ENCODE measurements around the gene SCTR. TPM values are rescaled to one million over a fixed set of nuclear protein-coding genes. Genes with fewer than 3 reads are reported as not detected.
A peak's percentile ranks its signal among the peaks of the same experiment; 100 is the strongest.

The SCTR gene
- polyA plus RNA-seq, 3 donors from 2014 or later: not detected

DNA sequence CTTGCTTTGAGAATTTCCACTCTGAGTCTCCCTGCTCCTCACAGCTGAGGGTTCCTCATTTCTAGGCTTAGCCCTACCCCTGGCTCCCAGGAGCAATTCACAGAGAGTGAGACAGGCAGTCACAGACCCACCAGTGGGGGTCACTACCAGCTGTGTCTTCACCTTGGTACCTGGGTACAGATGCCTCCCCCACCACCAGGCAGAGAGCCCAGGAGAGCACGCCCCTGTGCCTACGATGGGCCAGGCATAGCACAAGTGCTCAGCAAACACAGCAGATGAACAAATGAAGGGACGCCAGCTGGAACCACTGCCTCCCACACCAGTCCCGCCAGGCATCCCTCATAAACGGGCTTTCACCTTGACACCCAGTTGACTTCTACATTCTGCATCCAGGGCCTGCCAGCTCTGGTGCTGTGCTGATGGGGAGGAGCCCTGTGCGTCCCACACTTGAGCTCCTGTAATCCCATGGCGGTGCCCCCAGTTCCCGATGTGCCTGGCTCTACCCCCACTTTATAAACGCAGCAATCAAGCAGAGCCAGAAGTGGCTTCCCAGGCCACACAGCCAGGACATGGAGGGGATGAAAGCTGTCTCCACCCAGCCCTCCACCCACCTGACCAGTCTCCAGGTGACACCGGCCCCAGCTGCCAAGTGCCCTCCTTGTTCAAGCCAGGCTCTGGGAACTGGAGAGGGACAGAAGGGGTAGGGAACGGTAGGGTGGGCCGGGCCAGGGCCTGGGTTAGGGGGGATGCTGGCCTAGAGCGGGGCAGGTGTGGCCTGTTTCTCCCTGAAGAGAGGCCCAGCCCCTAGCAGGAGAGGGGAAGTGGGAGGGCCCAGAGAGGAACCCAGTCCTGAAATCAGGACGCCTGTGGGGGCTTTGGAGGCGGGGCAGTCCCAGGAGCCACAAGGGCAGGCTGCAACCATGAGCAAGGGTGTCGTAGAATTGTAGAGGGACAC lies 42.5 kb downstream of the SCTR start:
- Mint-ChIP-seq H3K9me3 (no peaks in the 10 kb centered on the region), H3K27ac (no peak overlapping the region), H3K27me3 (ENCODE audit: low read depth in 3 of 3) (peaks cover 0 to 7% (median 6%) of the 10 kb centered on the region in 3 donors), H3K36me3 (no peaks in the 10 kb centered on the region), H3K4me3 (no peak overlapping the region), H3K4me1 (no peaks in the 10 kb centered on the region)
- no peak for DNase-seq

DNA sequence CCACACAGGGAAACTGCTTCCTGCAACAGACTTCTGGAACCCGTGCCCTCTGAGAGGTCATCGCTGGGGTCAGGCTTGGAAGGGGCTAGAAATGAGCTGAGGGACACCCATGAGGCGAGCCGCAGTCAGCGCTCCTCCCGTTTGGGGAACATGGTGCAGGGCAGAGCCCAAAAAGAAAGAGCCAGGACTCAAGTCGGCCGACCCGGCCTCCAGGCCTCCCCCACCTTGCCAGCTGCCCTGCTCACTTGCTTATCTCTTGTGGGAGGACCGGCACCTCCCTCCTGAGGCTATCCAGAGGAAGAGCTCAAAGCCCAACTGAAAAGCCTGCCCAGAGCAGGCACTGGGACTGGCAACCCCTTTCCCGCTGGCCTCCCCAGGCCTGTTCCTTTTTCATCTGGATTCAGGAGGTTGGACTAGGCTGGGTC lies 43.6 kb downstream of the SCTR start:
- Mint-ChIP-seq H3K27ac (no peak overlapping the region), H3K9me3 (no peaks in the 10 kb centered on the region), H3K4me1 (peaks cover 0 to 2% of the 10 kb centered on the region in 2 donors), H3K27me3 (ENCODE audit: low read depth in 3 of 3) (peaks cover 0 to 6% (median 5%) of the 10 kb centered on the region in 3 donors), H3K36me3 (no peaks in the 10 kb centered on the region), H3K4me3 (no peak overlapping the region)
- no peak for DNase-seq

DNA sequence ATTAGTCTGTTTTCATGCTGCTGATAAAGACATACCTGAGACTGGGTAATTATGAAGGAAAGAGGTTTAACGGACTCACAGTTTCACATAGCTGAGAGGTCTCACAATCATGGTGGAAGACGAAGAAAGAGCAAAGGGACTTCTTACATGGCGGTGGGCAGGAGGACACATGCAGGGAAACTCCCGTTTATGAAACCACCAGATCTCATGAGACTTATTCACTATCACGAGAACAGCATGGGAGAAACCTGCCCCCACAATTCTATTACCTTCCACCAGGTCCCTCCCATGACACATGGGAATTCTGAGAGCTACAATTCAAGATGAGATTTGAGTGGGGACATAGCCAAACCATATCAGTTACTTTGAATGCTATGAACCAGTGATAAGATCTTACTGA lies 44.1 kb downstream of the SCTR start:
- no peak overlapping the region for H3K27ac Mint-ChIP-seq
- no peak for DNase-seq

DNA sequence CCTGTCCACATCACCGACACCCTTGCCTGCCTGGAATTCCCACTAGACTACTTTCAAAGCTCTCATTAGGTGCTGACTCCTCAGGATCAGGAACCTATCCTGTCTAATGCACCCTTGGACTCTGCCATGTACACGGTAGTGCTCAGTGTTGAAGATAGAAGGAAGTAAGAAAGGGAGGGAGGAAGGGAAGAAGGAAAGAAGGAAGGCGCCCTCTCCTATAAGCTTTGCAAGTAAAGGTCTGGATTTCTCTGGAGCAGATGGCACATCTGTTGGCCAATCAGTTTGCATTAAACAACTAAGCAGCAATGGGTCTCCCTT lies 45.3 kb downstream of the SCTR start:
- DNase-seq: no peak
- H3K4me3 Mint-ChIP-seq: no peak overlapping the region
- H3K27me3 Mint-ChIP-seq (ENCODE audit: low read depth in 3 of 3): peaks cover 0 to 4% (median under 1%) of the 10 kb centered on the region in 3 donors
- H3K27ac Mint-ChIP-seq: peak overlapping the region in 1 of 6 donors; percentile 9
- peaks cover 0 to 2% of the 10 kb centered on the region in 2 donors for H3K4me1 Mint-ChIP-seq
- no peaks in the 10 kb centered on the region for H3K9me3 Mint-ChIP-seq
- no peaks in the 10 kb centered on the region for H3K36me3 Mint-ChIP-seq

More for the DNA sequence above, 44.1 kb downstream of the SCTR start:
- no peaks in the 10 kb centered on the region for H3K9me3 Mint-ChIP-seq
- H3K27me3 Mint-ChIP-seq (ENCODE audit: low read depth in 3 of 3): peaks cover 0 to 4% (median 3%) of the 10 kb centered on the region in 3 donors
- no peaks in the 10 kb centered on the region for H3K36me3 Mint-ChIP-seq
- peaks cover 0 to 2% of the 10 kb centered on the region in 2 donors for H3K4me1 Mint-ChIP-seq
- no peak overlapping the region for H3K4me3 Mint-ChIP-seq

DNA sequence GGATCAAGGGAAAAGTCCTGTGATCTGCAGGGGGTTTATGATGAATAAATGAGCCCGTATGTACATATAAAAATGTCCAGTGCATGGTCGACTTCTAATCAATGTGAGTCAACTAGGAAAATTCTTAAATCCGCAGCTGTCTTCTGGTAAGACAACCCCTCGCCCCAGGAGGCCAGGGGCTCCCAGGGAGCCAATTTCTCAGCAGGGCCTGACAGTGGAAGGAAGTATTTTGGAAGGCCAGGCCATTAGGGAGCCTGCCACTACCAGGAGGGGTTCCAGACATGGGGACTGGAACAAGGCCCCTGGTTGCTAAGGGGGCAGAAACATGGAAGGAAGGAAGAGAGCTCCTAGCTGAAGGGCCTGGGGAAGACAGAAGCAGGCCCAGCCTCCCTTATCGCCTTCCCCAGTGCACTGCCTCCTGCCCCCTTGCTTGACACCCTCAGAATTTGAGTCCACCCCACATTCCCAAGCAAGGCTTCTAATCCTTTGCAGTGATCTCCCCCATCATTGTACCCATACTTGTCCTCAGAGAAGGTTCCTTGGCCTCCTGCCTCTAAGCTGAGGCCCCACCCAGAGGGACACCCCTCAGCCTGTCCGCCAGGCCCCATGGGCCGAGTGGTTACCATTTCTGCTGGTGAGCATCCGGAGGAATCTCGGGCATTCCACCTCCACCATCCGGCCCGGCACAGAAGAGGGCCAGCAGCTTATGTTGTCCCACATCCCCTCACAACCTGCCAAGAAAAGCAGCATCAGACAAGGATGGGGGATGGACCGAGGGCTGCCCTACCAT lies 45.9 kb downstream of the SCTR start:
- peaks cover 0 to 4% (median 0%) of the 10 kb centered on the region in 3 donors for H3K27me3 Mint-ChIP-seq (ENCODE audit: low read depth in 3 of 3)

GRCh38 chr2:119477113-119477505 lies 47.2 kb downstream of the SCTR start:
- H3K4me3 Mint-ChIP-seq: no peak overlapping the region
- no peak for DNase-seq
- peaks cover 0 to 2% of the 10 kb centered on the region in 2 donors for H3K4me1 Mint-ChIP-seq
- H3K36me3 Mint-ChIP-seq: no peaks in the 10 kb centered on the region
- H3K27ac Mint-ChIP-seq: no peak overlapping the region
- peaks cover 0 to 6% (median 0%) of the 10 kb centered on the region in 3 donors for H3K27me3 Mint-ChIP-seq (ENCODE audit: low read depth in 3 of 3)
- H3K9me3 Mint-ChIP-seq: no peaks in the 10 kb centered on the region

More for the DNA sequence above, 45.9 kb downstream of the SCTR start:
- Mint-ChIP-seq H3K4me3 (no peak overlapping the region), H3K9me3 (no peaks in the 10 kb centered on the region), H3K4me1 (peaks cover 0 to 2% of the 10 kb centered on the region in 2 donors), H3K36me3 (no peaks in the 10 kb centered on the region), H3K27ac (peak overlapping the region in 1 of 6 donors; percentile 9)
- no peak for DNase-seq

GRCh38 chr2:119476301-119477112 lies 47.8 kb downstream of the SCTR start:
- peak; percentile 6 to 34 (median 23) for DNase-seq
- peaks cover 0 to 2% of the 10 kb centered on the region in 2 donors for H3K4me1 Mint-ChIP-seq
- H3K36me3 Mint-ChIP-seq: no peaks in the 10 kb centered on the region
- H3K9me3 Mint-ChIP-seq: no peaks in the 10 kb centered on the region
- no peak overlapping the region for H3K4me3 Mint-ChIP-seq
- no peak overlapping the region for H3K27ac Mint-ChIP-seq
- H3K27me3 Mint-ChIP-seq (ENCODE audit: low read depth in 3 of 3): peaks cover 0 to 6% (median 0%) of the 10 kb centered on the region in 3 donors

GRCh38 chr2:119475857-119476244 lies 48.4 kb downstream of the SCTR start:
- Mint-ChIP-seq H3K36me3 (no peaks in the 10 kb centered on the region), H3K4me3 (no peak overlapping the region), H3K27ac (no peak overlapping the region), H3K4me1 (peaks cover 0 to 2% of the 10 kb centered on the region in 2 donors), H3K9me3 (no peaks in the 10 kb centered on the region), H3K27me3 (ENCODE audit: low read depth in 3 of 3) (peaks cover 0 to 6% (median 0%) of the 10 kb centered on the region in 3 donors)
- no peak for DNase-seq

GRCh38 chr2:119475225-119475856 lies 48.9 kb downstream of the SCTR start:
- Mint-ChIP-seq H3K9me3 (no peaks in the 10 kb centered on the region), H3K27me3 (ENCODE audit: low read depth in 3 of 3) (peaks cover 0 to 6% (median 0%) of the 10 kb centered on the region in 3 donors), H3K36me3 (no peaks in the 10 kb centered on the region), H3K4me1 (peaks cover 0 to 2% of the 10 kb centered on the region in 2 donors), H3K27ac (no peak overlapping the region), H3K4me3 (no peak overlapping the region)
- no peak for DNase-seq

GRCh38 chr2:119474371-119475224 lies 49.7 kb downstream of the SCTR start:
- Mint-ChIP-seq H3K4me3 (no peak overlapping the region), H3K36me3 (no peaks in the 10 kb centered on the region), H3K9me3 (no peaks in the 10 kb centered on the region), H3K27me3 (ENCODE audit: low read depth in 3 of 3) (peaks cover 0 to 6% (median 2%) of the 10 kb centered on the region in 3 donors), H3K4me1 (peaks cover 0 to 2% of the 10 kb centered on the region in 2 donors), H3K27ac (no peak overlapping the region)
- no peak for DNase-seq

GRCh38 chr2:119473621-119474370 lies 50.5 kb downstream of the SCTR start:
- H3K27ac Mint-ChIP-seq: no peak overlapping the region
- H3K9me3 Mint-ChIP-seq: no peaks in the 10 kb centered on the region
- peaks cover 0 to 2% of the 10 kb centered on the region in 2 donors for H3K4me1 Mint-ChIP-seq
- no peaks in the 10 kb centered on the region for H3K36me3 Mint-ChIP-seq
- no peak for DNase-seq
- H3K27me3 Mint-ChIP-seq (ENCODE audit: low read depth in 3 of 3): peaks cover 0 to 6% (median 2%) of the 10 kb centered on the region in 3 donors
- H3K4me3 Mint-ChIP-seq: no peak overlapping the region

DNA sequence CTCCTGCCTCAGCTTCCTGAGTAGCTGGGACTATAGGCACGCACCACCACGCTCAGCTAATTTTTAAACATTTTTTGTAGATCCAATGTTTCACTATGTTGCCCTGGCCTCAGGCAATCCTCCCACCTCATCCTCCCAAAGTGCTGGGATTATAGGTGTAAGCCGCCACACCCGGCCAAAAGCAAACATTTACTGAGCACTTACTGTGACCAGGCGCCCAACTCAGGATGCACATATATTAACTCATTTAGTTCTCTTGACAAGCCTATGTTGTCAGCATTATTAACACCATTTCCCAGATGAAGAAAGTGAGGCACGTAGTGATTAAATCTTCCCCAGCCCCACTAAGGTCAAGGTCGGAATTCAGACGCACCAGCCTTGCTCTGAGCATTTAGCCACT lies 51.5 kb downstream of the SCTR start:
- no peak for DNase-seq
- Mint-ChIP-seq H3K9me3 (no peaks in the 10 kb centered on the region), H3K4me3 (no peak overlapping the region)

More for the DNA sequence above, 51.5 kb downstream of the SCTR start:
- H3K27me3 Mint-ChIP-seq (ENCODE audit: low read depth in 3 of 3): peaks cover 0 to 6% (median 2%) of the 10 kb centered on the region in 3 donors
- H3K36me3 Mint-ChIP-seq: no peaks in the 10 kb centered on the region
- no peak overlapping the region for H3K27ac Mint-ChIP-seq
- H3K4me1 Mint-ChIP-seq: peaks cover 0 to 2% of the 10 kb centered on the region in 2 donors
